Naive thymus-derived CD8-positive, alpha-beta T cell (primary cell): ENCODE results near the gene HK3. TPM values are rescaled to one million over a fixed set of nuclear protein-coding genes. Genes with fewer than 3 reads are reported as not detected.

Source experiments
- ATAC-seq, 2 donors: fragments of 150-1000 bp; cut with Tn5 transposase in 1 of 2; sonication (Bioruptor Pico), chemical (Tn5 transposase) in 1 of 2; 1 replicate in 1 of 2; 2 replicates in 1 of 2; pipeline ENCODE4 v1.10.0; 2021; ENCODE audit warnings: mild to moderate bottlenecking in 2 of 2, moderate library complexity in 2 of 2
- POLR2A ChIA-PET: fragments of 350-600 bp; sonication (Branson Sonifier 250); formaldehyde crosslinking; loops from one replicate; lab custom pipeline; 2021; ENCODE audit warnings: antibody characterized with exemption; lab: Charles Lee
- DNase-seq, 10 donors: peaks; one replicate each; pipeline versions ENCODE4 v3.0.0 to v3.0.0-alpha.2; 2020 to 2022
- H3K27ac Mint-ChIP-seq, 10 donors: one replicate each; pipeline ENCODE4 v1.8.0; 2020 to 2022; ENCODE audit warnings: mild to moderate bottlenecking in 10 of 10, mixed read lengths in 10 of 10, moderate library complexity in 4 of 10, inconsistent platforms in 1 of 10
- H3K27me3 Mint-ChIP-seq, 5 donors: one replicate each; pipeline ENCODE4 v1.8.0; 2021 to 2022; ENCODE audit warnings: mixed read lengths in 5 of 5
- H3K36me3 Mint-ChIP-seq, 3 donors: one replicate each; pipeline ENCODE4 v1.8.0; 2020 to 2022; ENCODE audit warnings: mixed read lengths in 3 of 3, mild to moderate bottlenecking in 2 of 3, inconsistent platforms in 1 of 3
- H3K4me1 Mint-ChIP-seq, 4 donors: one replicate each; pipeline ENCODE4 v1.8.0; 2021 to 2022; ENCODE audit warnings: mixed read lengths in 4 of 4
- H3K4me3 Mint-ChIP-seq, 10 donors: one replicate each; pipeline ENCODE4 v1.8.0; 2020 to 2022; ENCODE audit warnings: mild to moderate bottlenecking in 10 of 10, mixed read lengths in 10 of 10, moderate library complexity in 6 of 10, inconsistent platforms in 1 of 10
- H3K9me3 Mint-ChIP-seq, 9 donors: one replicate each; pipeline ENCODE4 v1.8.0; 2020 to 2022; ENCODE audit warnings: mixed read lengths in 9 of 9, mild to moderate bottlenecking in 3 of 9, inconsistent platforms in 1 of 9, moderate library complexity in 1 of 9
- polyA plus RNA-seq, 3 donors: library from polyadenylated mRNA; unstranded; fragments of 300-500 nt; fragmentation: Illumina TruSeq; gene quantifications; one replicate each; pipeline ENCODE4 v1.2.3, GENCODE V29; 2021
- total RNA-seq, 8 experiments: library from RNA in 2 of 8; stranded (reverse) in 2 of 8; gene quantifications; one replicate each; pipeline ENCODE4 v1.2.3 and lab custom pipeline; 2021 to 2026

Gene HK3
- total and polyA plus RNA-seq, 5 experiments from 2014 or later: 0.21 to 0.86 (median 0.38) TPM; not detected in 1

DNA sequence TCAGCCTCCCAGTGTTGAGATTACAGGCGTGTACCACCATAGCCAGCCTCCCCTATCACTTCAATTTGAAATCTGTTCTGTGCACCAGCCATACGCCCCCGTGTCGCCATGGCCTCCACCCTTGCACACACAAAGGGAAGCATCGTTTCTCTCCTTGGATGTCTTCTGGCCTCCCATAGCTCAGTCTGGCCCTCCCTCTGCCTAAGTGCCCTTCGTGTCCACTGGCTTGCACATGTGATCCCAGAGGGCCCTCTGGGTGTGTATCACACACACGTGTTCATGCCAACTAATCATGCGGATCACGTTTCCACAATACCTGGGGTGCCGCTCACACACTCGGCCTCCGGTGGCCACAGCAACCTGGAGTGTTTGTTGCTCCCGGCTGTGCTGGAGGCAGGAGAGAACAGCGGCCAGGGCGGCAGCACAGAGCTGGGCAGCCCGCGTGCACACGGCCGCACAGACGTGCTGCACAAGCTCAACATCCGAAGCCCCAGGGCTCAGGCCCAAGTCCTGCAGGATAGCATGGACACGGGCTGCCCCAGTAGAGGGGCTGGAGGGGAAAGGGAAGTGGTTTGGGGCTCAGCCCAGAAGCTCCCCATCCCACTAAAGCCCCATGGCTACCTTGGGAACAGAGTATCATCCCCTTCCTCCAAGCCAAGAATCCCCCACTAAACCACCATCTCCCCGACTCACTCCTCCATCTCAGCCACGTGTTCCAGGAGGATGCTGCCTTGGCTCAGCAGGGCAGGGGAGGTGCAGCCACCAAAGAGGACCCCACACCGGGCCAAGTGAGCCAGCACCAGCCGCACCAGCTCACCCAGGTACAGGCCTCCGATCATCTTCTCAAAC, 10.9 kb downstream of the HK3 start:
- no peaks in the 10 kb centered on the region for H3K36me3 Mint-ChIP-seq
- ATAC-seq (no peak), DNase-seq (no peak)
- H3K27me3 Mint-ChIP-seq: peaks cover 2 to 22% (median 14%) of the 10 kb centered on the region in 5 donors
- H3K9me3 Mint-ChIP-seq: peaks cover 0 to 2% (median 0%) of the 10 kb centered on the region in 9 donors
- POLR2A ChIA-PET: no interaction called here
- no peak overlapping the region for H3K27ac Mint-ChIP-seq
- H3K4me3 Mint-ChIP-seq: no peak overlapping the region
- peaks cover 0 to 2% (median under 1%) of the 10 kb centered on the region in 4 donors for H3K4me1 Mint-ChIP-seq

DNA sequence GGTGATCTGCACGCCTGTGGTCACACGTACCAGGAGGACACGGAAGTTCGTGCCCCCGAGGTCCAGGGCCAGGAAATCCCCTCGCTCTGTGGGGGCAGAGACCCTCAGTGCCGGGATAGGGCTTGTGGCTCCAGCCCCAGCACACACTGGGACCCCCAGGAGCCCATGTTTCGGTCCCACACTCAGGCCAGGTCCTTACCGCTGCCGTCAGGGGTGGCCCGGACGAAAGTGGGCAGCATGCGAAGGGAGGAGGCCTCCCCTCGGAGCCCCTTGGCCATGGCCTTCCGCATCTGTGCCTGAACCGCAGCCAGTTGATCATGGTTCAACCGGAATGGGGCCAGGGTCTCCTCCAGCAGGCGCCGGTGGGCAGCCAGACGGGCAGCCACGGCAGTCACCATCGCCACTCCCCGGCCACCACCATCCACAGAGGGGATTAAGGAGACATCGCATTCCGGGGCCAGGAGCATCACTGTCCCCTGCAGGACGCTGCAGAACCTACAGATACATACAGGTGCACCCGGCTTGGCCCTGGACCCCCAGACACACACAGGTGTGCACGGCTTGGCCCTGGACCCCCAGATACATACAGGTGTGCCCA, 11.8 kb downstream of the HK3 start:
- ATAC-seq (no peak), DNase-seq (no peak)
- peaks cover 0 to 2% (median under 1%) of the 10 kb centered on the region in 4 donors for H3K4me1 Mint-ChIP-seq
- POLR2A ChIA-PET: no interaction called here
- no peaks in the 10 kb centered on the region for H3K36me3 Mint-ChIP-seq
- H3K27me3 Mint-ChIP-seq: peaks cover 2 to 22% (median 14%) of the 10 kb centered on the region in 5 donors
- H3K9me3 Mint-ChIP-seq: peaks cover 0 to 2% (median 0%) of the 10 kb centered on the region in 9 donors
- H3K27ac Mint-ChIP-seq: no peak overlapping the region
- H3K4me3 Mint-ChIP-seq: no peak overlapping the region

GRCh38 chr5:176886336-176887251, 12.6 kb downstream of the HK3 start:
- H3K4me1 Mint-ChIP-seq: peaks cover 0 to 3% (median 1%) of the 10 kb centered on the region in 4 donors
- H3K4me3 Mint-ChIP-seq: no peak overlapping the region
- H3K27me3 Mint-ChIP-seq: peaks cover under 1 to 16% (median 8%) of the 10 kb centered on the region in 5 donors
- no peaks in the 10 kb centered on the region for H3K36me3 Mint-ChIP-seq
- H3K27ac Mint-ChIP-seq: no peak overlapping the region
- POLR2A ChIA-PET: interaction anchor here (0.6 kb wide), 1 partner anchor 523 kb away, joined by 8 read pairs; no protein-coding TSS in a partner anchor
- H3K9me3 Mint-ChIP-seq: peaks cover 0 to 2% (median 0%) of the 10 kb centered on the region in 9 donors
- DNase-seq (no peak), ATAC-seq (no peak)

GRCh38 chr5:176884571-176884890, 14.6 kb downstream of the HK3 start:
- no peak overlapping the region for H3K4me3 Mint-ChIP-seq
- POLR2A ChIA-PET: no interaction called here
- peak overlapping the region in 3 of 10 donors; percentile 3 to 57 (median 48) for H3K27ac Mint-ChIP-seq
- H3K9me3 Mint-ChIP-seq: no peaks in the 10 kb centered on the region
- no peak for DNase-seq
- H3K36me3 Mint-ChIP-seq: no peaks in the 10 kb centered on the region
- ATAC-seq: no peak
- peaks cover 0 to 3% (median 1%) of the 10 kb centered on the region in 4 donors for H3K4me1 Mint-ChIP-seq
- peaks cover 0 to 9% (median 0%) of the 10 kb centered on the region in 5 donors for H3K27me3 Mint-ChIP-seq

- H3K27ac Mint-ChIP-seq: peak overlapping the region in 3 of 10 donors; percentile 3 to 74 (median 48)
- peaks cover 0 to 3% (median 1%) of the 10 kb centered on the region in 4 donors for H3K4me1 Mint-ChIP-seq
- POLR2A ChIA-PET: interaction anchor here (0.6 kb wide), 1 partner anchor 227 kb away, joined by 4 read pairs; no protein-coding TSS in a partner anchor
- H3K4me3 Mint-ChIP-seq: no peak overlapping the region
- H3K27me3 Mint-ChIP-seq: peaks cover 0 to 12% (median 3%) of the 10 kb centered on the region in 5 donors
- no peaks in the 10 kb centered on the region for H3K9me3 Mint-ChIP-seq
- no peaks in the 10 kb centered on the region for H3K36me3 Mint-ChIP-seq
- ATAC-seq: no peak
- DNase-seq: no peak
Observed at GRCh38 chr5:176883700-176884570, 15.2 kb downstream of the HK3 start.

DNA sequence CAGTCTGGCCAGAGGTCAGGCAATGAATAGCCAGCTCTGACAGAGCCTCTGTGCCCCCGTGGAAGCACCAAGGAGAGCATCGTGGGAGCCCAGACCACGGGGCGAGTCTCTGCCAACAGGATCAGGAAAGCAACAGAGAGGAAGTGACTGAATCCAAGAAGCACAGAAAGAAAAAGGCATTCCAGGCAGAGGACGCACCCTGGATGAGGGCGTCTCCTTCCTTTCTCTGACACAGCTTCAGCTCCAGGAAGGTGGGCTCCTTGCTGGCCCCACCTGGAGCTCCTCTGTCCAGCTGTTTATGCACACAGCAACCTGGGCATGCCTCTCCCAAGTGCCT, 16.6 kb downstream of the HK3 start:
- no peaks in the 10 kb centered on the region for H3K9me3 Mint-ChIP-seq
- H3K4me3 Mint-ChIP-seq: no peak overlapping the region
- ATAC-seq: no peak
- H3K36me3 Mint-ChIP-seq: no peaks in the 10 kb centered on the region
- H3K4me1 Mint-ChIP-seq: peaks cover 0 to 3% (median 1%) of the 10 kb centered on the region in 4 donors
- peaks cover 0 to 23% (median 14%) of the 10 kb centered on the region in 5 donors for H3K27me3 Mint-ChIP-seq
- H3K27ac Mint-ChIP-seq: no peak overlapping the region
- POLR2A ChIA-PET: no interaction called here
- DNase-seq: no peak

- ATAC-seq (no peak), DNase-seq (no peak)
- POLR2A ChIA-PET: no interaction called here
- Mint-ChIP-seq H3K27me3 (peaks cover 0 to 26% (median 14%) of the 10 kb centered on the region in 5 donors), H3K4me1 (peaks cover 0 to 3% (median 1%) of the 10 kb centered on the region in 4 donors), H3K9me3 (no peaks in the 10 kb centered on the region), H3K36me3 (no peaks in the 10 kb centered on the region), H3K27ac (peak overlapping the region in 1 of 10 donors; percentile 7), H3K4me3 (no peak overlapping the region)
Observed at GRCh38 chr5:176881816-176882566, 17.2 kb downstream of the HK3 start.

DNA sequence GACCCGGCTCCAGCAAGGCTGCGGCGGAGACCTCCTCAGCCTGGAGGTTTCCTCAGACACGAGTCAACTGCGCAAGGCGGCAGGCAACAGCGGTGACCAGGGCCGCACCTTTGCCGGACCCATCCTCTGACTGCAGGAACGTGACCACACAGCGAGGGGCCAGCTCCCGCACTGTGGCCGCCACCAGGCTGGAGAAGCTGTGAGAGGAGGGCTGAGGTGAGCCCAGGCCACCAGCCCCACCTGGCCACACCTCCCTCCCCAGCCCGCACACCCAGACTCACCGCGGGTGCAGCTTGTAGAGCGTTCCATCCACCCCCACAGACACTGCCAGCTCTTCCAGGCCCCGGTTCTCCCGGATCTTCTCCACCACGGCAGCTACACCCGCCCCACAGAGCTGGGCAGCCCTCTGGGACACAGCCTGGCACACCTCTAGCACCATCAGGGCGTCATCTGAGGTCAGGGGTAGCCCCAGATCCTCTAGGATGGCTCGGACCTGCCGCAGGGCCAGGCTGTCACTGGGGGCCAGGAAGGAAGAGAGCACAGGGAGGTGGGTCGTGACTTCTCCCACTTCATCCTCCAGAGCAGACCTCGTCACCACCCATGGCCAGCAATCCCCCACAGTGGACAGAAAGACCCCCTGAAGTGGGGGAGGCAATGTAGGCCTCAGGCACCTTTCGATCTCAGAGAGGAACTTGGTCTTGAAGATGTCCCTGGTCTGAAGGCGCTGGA, 18.0 kb downstream of the HK3 start:
- POLR2A ChIA-PET: no interaction called here
- Mint-ChIP-seq H3K4me1 (peaks cover 3 to 6% (median 5%) of the 10 kb centered on the region in 4 donors), H3K4me3 (no peak overlapping the region), H3K9me3 (no peaks in the 10 kb centered on the region), H3K36me3 (no peaks in the 10 kb centered on the region), H3K27ac (no peak overlapping the region), H3K27me3 (peaks cover 4 to 34% (median 19%) of the 10 kb centered on the region in 5 donors)
- ATAC-seq (no peak), DNase-seq (no peak)

DNA sequence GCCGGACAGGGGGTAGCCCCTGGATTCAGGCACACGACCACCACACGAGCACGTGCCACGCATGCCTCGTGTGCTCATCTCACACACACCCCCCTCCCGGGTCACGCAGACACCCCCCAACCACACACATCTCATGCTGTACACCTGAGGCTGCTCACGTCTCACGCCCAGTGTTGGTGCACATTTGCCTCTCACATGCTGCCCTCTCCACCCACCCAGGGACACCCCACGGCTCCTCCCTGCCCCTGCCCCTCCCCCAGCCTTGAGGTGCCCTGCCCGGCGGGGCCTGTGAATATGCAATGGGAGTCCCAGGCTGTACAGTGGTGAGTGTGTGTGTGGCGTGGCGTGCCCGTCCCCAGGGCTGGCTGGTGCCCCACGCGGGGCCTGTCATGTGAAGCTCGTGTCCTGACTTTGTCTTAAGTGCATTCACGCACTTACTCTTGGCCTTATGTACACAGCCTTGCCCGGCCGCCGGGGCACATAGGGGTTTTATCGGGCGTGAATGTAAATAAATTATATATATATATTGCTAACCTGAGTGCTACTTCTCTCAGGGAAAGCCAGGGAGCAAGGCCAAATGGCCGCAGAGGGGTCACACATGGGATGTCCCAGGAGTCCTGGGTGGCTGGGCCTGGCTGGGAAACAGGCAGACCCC, 18.7 kb downstream of the HK3 start:
- Mint-ChIP-seq H3K9me3 (peaks cover 0 to 2% (median 0%) of the 10 kb centered on the region in 9 donors), H3K4me1 (peaks cover 7 to 13% (median 12%) of the 10 kb centered on the region in 4 donors), H3K27ac (no peak overlapping the region), H3K4me3 (no peak overlapping the region), H3K27me3 (peaks cover 10 to 41% (median 26%) of the 10 kb centered on the region in 5 donors), H3K36me3 (no peaks in the 10 kb centered on the region)
- POLR2A ChIA-PET: no interaction called here
- ATAC-seq: no peak
- DNase-seq: no peak

GRCh38 chr5:176879663-176880361, 19.3 kb downstream of the HK3 start:
- peak overlapping the region in 1 of 10 donors; percentile 73 for H3K27ac Mint-ChIP-seq
- no peak for ATAC-seq
- peaks cover 0 to 2% (median 0%) of the 10 kb centered on the region in 9 donors for H3K9me3 Mint-ChIP-seq

More at GRCh38 chr5:176879663-176880361, 19.3 kb downstream of the HK3 start:
- DNase-seq: no peak
- H3K4me3 Mint-ChIP-seq: no peak overlapping the region
- peaks cover 8 to 17% (median 16%) of the 10 kb centered on the region in 4 donors for H3K4me1 Mint-ChIP-seq
- peaks cover 17 to 48% (median 32%) of the 10 kb centered on the region in 5 donors for H3K27me3 Mint-ChIP-seq
- H3K36me3 Mint-ChIP-seq: no peaks in the 10 kb centered on the region
- POLR2A ChIA-PET: no interaction called here
